Renal pelvis (tissue), 12 donors: ENCODE data around the gene GRAP. TPM values are rescaled to one million over a fixed set of nuclear protein-coding genes. Genes with fewer than 3 reads are reported as not detected.
"Not testable (repeated sequence)": the region's sequence is repeated elsewhere in the genome, so short reads cannot be mapped to it uniquely, and the experiment has no call there.

Experiments used
- DNase-seq: peaks from one replicate; pipeline ENCODE4 v3.0.0-alpha.2; 2013
- long read RNA-seq, 16 experiments: transcript quantifications; one replicate each; lab custom pipeline, GENCODE V29; 2026
- polyA plus RNA-seq, 3 donors: library from polyadenylated mRNA; unstranded; fragments of 120-200 nt; gene quantifications; one replicate each; pipeline ENCODE4 v1.2.1, GENCODE V29; 2013; ENCODE audit not compliant: insufficient read length in 3 of 3

Gene GRAP
- polyA plus RNA-seq = 1 to 10 TPM; 4.6 to 7.7 (median 6.5) TPM
- long read RNA-seq, donor 1, partial matches to known transcripts = 0 of 3 reads
- long read RNA-seq, donor 1, other reads (novel, unspliced or antisense) = 0 of 3 reads
- long read RNA-seq, donor 2, partial matches to known transcripts = 0 of 4 reads
- long read RNA-seq, donor 2, other reads (novel, unspliced or antisense) = 0 of 4 reads
- long read RNA-seq, donor 3, partial matches to known transcripts = 0 of 4 reads
- long read RNA-seq, donor 3, other reads (novel, unspliced or antisense) = 0 of 4 reads
- long read RNA-seq, donor 4, transcript GRAP-201 (5 exons, 2,651 nt) = major isoform, 6 of 6 reads
- long read RNA-seq, donor 4, partial matches to known transcripts = 0 of 6 reads
- long read RNA-seq, donor 4, other reads (novel, unspliced or antisense) = 0 of 6 reads
- long read RNA-seq, donor 5, partial matches to known transcripts = 0 of 4 reads
- long read RNA-seq, donor 5, other reads (novel, unspliced or antisense) = 0 of 4 reads
- long read RNA-seq, donor 6, partial matches to known transcripts = 0 of 4 reads
- long read RNA-seq, donor 6, other reads (novel, unspliced or antisense) = 0 of 4 reads
- long read RNA-seq, donor 7, partial matches to known transcripts = 0 of 1 reads
- long read RNA-seq, donor 7, other reads (novel, unspliced or antisense) = 0 of 1 reads
- long read RNA-seq, donor 8, partial matches to known transcripts = 0 of 3 reads
- long read RNA-seq, donor 8, other reads (novel, unspliced or antisense) = 0 of 3 reads
- long read RNA-seq, donor 9, transcript GRAP-201 (5 exons, 2,651 nt) = major isoform, 6 of 6 reads
- long read RNA-seq, donor 9, partial matches to known transcripts = 0 of 6 reads
- long read RNA-seq, donor 9, other reads (novel, unspliced or antisense) = 0 of 6 reads
- long read RNA-seq, donor 10, transcript GRAP-201 (5 exons, 2,651 nt) = major isoform, 5 of 6 reads
- long read RNA-seq, donor 10, partial matches to known transcripts = 0 of 6 reads
- long read RNA-seq, donor 10, other reads (novel, unspliced or antisense) = 0 of 6 reads
- long read RNA-seq, donor 11, partial matches to known transcripts = 0 of 2 reads
- long read RNA-seq, donor 11, other reads (novel, unspliced or antisense) = 0 of 2 reads
- long read RNA-seq, donor 12, transcript GRAP-201 (5 exons, 2,651 nt) = major isoform, 5 of 7 reads
- long read RNA-seq, donor 12, partial matches to known transcripts = 0 of 7 reads
- long read RNA-seq, donor 12, other reads (novel, unspliced or antisense) = 0 of 7 reads
- long read RNA-seq, donor 13, partial matches to known transcripts = 0 of 1 reads
- long read RNA-seq, donor 13, other reads (novel, unspliced or antisense) = 0 of 1 reads
- long read RNA-seq, donor 14 = 0 reads
- long read RNA-seq, donor 15 = 0 reads
- long read RNA-seq, donor 16, transcript GRAP-201 (5 exons, 2,651 nt) = major isoform, 6 of 6 reads
- long read RNA-seq, donor 16, partial matches to known transcripts = 0 of 6 reads
- long read RNA-seq, donor 16, other reads (novel, unspliced or antisense) = 0 of 6 reads

DNA sequence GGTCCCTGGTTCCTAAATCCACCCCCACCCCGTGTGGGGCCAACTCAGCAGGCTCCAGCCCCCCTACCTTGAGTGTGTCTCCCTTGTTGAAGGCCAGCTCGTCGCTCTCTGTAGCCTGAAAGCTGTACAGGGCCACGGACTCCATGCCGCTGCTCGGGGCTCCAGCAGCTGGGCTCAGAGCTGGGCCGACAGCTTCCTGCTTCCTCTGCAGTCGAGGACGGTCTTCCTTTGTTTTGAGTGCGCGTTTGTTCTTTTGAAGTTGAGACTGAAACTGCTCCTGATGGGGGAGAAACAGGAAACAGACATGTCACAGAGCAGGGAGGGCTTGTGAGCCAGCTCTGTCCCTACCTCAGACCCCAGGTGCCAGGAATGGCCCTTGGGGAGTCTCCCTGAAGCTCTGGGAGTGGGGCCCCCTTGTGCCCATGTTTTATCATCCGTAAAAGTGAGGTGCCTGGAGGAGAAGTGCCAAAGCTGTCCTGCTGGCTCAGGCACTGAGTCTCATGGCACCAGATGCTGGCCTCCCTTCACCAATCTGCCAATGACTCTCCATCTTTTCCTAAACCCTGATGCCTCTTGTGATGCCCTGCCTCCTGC is at the start of gene GRAP:
TSS of gene GRAP (minus strand) at position 176 of the 594 bp plus-strand sequence. CDS start at position 145, 31 bp downstream.
- not testable (repeated sequence) for DNase-seq

DNA sequence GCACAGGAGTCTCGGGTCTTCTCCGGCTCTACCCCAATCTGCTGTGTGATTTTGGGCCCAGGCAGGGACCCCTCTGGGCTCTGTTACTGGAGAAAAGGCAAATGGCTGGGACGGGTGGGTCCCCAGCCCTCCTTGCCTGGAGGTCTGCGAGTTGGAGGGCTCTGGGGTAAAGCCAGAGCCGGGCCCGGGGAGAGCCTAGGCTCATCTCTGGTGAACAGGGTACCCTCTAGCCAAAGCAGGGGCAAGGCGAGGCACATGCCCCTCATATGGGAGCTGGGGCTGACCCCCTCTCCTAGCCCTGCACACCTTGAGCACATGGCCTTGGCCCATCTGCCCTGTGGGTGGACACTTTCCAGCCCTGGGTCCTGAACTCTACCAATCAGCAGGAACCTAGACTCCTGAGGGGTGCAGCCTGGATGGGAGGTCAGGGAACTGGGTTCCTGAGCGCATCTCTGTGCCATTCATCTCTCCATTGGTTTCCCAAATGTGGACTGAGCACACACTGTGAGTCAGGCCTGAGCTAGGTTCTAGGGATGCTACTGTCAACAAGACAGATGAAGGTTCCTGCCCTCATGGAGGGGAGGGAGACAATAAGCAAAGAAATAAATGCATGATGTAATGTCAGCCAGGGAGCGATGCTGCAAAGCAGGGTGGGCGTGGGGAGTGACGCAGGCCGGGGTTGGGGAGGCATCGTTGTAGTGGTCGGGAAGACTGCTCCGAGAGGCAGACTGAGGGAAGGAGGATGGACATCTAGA is 47.1 kb upstream of the GRAP start:
- DNase-seq = not testable (repeated sequence)

DNA sequence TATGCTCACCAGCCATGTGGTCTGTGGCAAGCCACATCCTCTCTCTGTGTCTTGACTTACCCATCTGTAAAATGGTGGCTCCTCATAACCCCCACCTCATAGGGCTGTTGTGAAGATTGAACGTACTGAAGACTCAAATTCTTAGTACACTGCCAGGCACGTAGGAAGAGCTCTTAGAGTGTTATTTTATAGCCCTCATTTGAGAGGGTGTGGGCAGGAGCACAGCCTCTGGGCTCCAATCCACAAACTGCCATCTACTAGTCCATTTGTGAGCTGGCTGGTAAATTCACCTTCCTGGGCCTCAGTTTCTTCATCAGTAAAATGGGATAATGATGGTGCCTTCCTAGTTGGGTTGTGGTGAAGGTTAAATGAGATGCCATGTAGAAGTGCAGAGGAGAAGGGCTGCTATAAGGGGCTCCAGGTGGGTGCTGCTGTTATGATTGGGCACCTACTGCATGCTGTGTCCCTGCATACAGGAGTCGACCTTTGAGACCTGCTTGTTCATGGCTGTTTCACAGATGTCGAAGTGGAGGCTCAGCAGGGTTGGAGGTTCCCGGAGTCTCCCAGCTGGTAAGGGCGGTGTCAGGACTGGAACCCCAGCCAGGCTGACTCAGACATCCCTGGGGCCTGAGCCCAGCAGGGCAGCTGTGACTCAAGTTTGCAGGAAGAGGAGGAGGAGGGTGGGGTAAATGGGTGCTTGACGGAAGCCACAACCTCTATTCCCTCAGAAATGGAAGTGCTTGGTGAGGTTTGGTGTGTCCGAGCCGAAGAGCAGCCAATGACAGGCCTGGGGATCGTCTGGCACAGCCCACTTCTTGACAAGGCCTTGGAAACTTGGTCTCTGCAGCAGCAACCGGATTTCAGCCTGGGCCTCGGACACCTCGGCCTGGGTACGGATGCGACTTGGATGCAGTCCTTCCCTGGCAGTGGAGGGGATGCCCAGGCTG is 46.3 kb upstream of the GRAP start:
- not testable (repeated sequence) for DNase-seq

DNA sequence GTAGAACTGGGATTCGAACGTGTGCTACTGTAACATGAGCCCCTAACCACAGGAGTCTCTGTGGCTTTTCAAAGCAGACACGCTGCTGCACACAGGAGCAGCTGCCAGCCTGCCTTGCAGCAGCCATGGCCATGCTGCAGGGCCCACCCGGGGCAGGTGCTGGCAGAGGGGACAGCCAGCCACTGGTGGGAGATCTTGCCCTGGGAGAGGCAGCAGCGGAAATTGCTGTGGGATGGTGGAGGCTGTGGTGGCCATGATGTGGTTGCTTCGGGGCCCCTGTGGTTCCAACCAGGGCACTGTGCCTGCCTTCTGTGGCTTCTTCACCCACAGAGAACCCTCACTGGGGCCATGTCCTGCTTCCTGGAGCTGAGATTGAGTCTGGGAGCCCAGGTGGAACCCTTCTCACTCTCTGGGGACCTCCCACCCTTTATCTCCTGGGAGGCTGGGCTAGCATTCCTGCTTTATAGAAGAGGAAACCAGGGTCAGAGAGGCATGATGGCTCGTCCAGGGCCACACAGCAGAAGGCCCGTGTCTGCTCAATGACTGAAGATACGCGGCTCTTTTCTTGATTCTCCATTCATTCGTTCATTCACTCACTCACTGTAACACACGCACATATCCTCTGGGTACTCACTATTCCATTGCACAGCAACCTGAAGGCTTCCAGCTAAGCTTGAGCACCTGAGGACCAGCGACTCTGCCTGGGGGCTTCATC is 43.5 kb upstream of the GRAP start:
- not testable (repeated sequence) for DNase-seq

DNA sequence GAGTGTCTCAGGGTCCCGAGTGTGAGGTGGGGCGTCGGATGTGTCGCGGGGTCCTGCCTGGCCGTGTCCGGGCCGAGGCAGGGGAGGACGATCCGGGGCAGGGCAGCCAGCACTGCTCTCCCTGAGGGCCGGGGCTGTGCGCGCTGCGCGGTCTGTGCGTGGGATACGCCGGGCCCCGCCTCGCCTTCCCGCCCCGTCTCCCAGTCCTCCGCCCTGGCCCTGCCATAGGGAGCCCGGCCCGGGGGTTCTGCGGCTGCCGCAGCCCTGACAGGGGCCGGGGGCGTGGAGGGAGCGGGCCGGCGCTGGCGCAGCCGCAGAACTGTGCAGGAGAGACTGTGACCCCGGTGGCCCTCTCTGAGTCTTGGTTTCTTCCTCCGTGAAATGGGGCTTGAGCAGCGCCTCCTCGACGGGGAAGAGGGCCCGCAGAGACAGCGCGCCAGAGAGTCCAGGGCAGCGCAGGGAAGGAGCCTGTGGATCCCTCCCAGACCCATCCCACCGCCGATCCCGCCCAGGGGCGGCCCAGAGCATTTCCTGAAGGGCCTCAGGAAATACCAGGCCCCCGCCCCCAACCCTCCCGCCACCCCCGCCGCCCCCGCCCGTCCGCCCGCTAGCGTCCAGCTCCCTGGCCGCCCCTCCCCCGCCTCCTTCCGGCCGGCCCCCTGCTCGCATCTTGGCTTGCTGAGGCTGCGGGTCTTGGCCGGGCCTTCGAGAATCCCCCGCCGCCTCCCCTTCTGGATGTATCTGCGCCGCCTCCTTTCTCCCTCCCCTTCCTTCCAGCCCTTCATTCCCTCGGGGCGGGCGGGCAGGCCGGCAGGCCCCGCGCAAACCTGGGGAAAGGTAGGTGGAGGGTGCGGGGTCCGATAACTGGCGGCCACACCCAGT is 42.3 kb upstream of the GRAP start:
- DNase-seq = not testable (repeated sequence)

DNA sequence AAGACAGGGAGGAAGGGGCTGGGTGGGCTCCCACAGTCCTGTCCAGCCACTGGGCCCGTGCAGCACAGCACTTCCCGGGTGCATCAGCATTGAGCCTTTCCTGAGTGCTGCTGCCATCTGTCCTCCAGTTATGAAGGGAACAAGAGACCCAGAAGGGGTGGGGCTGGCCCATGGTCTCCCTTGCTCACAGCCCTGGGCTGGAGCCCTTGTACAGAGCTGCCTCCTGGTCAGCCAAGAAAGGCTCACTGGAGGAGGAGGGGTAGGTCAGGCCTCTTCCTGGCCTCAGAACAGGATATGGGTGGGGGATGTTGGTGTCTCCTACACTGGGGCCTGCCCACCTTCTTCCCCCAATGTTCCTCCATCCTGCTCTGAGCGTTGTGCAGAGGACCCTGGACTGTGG is 30.6 kb upstream of the GRAP start:
- DNase-seq = not testable (repeated sequence)

DNA sequence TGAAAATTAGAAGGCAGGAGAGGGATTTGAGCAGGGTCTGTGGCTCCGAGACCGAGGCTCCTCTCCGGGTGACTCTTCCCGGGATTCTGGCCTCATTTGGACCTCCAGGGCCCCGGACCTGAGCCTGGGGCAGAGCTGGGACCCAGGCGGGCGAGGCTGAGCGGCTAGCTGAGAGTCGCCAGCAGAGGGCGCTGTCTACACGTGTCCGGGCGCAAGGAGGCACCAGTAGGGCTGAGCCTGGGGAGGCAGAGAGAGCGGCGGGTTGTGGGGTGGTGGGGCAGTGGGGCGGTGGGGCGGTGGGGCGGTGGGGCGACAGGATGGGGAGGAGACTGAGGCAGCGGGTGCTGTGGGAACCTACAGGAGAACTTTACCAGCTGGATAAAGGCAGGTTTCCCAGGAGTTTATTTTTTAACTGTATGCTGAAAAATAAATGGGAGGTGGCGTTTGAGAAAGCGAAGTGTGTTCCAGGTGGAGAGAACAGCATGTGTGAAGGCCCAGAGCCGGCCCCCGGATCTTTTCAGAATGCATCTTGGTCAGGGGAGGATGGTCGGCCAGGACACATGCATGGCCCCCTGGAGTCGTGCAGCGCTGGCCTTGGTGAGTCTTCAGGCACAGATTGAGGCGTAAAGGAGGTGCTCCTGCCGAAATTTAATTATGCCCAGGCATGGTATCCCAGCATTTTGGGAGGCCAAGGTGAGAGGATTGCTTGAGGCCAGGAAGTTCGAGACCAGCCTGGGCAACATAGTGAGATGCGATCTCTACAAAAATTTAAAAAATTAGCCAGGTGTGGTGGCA is 29.8 kb upstream of the GRAP start:
- not testable (repeated sequence) for DNase-seq

DNA sequence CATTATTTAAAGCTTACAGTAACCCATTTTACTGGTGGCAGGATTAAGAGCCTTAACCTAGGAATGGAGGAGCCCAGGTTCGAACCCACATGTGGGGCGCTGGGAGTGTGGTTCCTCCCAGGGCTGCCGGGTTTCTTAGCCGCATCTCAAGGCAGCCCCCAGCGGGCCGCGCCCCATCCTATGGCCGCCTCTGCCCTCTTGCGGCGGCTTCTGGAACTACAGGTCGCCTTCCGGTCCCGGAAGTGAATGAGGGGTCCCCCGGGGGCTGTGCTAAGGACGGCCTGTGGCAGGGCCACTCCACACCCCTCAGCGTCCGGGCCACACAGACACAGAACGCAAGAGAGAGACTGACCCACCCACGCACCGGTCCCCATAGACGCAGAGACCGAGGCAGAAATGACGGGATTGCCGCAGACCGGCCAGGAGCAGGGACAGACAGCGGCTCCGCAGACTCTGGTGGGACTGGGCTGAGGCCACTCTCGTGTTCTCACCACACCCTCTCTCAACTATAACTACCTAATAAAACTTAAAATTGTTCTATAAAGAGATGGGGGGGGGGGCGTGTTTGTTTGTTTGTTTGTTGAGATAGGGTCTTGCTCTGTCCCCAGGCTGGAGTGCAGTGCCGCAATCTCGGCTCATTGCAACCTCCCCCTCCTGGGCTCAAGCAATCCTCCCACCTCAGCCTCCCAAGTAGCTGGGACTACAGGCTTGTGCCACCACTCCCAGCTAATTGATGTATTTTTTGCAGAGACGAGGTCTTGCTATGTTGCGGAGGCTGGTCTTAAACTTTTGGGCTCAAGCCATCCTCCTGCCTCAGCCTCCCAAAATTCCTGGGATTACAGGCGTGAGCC is 23.8 kb upstream of the GRAP start:
- DNase-seq = not testable (repeated sequence)

DNA sequence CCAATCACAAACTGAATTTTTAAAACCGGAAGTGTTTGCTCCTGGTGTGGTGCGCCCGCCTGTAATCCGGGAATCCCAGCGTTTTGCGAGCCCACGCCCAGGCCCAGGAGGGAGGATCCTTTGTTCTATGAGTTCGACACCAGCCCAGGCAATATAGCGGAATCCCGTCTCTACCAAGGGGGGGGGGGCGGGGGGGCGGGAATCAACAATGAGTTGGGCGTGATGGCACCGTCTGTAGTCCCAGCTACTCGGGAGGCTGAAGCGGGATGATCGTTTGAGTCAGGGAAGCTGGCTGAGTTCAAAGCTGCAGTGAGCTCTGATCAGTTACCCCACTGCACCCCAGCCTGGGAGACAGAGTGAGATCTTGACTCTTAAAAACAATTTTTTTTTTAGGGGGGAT is 17.6 kb upstream of the GRAP start:
- DNase-seq = peak; percentile 5

DNA sequence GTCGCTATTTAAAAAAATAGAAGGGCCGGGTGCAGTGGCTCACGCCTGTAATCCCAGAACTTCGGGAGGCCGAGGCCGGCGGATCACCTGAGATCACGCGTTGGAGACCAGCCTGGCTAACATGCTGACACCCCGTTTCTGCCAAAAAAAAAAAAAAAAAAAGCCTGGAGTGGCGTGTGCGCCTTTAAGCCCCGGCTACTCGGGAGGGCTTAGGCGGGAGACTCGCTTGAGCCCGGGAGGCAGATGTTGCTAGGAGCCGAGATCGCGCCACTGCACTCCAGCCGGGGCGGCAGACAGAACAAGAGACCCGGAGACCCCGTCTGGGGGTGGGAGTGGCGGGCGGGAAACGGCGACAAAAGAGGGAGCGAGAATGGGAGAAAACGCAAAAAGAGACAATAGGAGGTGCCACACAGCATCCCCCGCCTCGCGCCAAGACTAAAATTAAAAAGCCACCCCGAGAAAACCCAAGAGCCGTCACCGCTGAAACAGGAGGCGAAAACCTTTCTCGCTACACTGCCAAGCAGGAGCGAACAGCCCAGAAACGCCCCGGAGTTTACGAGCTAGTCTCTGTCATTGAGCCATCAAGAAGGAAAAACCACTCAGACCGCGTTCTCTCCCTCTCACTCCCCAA is 16.7 kb upstream of the GRAP start:
- DNase-seq = not testable (repeated sequence)

DNA sequence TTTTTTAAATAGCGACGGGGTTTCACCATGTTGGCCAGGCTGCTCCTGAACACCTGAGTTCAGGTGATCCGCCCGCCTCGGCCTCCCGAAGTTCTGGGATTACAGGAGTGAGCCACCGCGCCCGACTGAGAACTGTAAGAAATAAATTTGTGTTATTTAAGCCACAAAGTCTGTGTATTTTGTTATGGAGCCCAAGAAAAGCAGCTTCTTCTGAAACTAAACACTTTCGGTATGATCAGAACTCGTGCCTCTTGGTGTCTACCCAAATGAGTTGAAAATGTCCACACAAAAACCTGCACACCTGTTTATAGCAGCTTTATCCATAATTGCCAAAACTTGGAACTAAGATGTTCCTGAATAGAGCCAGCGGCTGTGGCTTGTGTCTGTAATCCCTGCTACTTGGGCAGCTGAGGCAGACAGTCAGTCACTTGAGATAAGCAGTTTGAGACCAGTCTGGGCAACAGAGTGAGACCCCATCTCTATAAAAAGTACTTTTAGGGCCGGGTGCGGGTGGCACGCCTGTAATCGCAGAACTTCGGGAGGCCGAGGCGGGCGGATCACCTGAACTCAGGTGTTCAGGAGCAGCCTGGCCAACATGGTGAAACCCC is 16.1 kb upstream of the GRAP start:
- DNase-seq = not testable (repeated sequence)

DNA sequence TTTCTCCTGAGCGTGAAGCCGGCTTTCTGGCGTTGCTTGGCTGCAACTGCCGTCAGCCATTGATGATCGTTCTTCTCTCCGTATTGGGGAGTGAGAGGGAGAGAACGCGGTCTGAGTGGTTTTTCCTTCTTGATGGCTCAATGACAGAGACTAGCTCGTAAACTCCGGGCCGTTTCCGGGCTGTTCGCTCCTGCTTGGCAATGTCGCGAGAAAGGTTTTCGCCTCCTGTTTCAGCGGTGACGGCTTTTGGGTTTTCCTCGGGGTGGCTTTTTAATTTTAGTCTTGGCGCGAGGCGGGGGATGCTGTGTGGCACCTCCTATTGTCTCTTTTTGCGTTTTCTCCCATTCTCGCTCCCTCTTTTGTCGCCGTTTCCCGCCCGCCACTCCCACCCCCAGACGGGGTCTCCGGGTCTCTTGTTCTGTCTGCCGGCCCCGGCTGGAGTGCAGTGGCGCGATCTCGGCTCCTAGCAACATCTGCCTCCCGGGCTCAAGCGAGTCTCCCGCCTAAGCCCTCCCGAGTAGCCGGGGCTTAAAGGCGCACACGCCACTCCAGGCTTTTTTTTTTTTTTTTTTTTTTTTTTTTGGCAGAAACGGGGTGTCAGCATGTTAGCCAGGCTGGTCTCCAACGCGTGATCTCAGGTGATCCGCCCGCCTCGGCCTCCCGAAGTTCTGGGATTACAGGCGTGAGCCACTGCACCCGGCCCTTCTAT is 15.4 kb upstream of the GRAP start:
- DNase-seq = not testable (repeated sequence)

DNA sequence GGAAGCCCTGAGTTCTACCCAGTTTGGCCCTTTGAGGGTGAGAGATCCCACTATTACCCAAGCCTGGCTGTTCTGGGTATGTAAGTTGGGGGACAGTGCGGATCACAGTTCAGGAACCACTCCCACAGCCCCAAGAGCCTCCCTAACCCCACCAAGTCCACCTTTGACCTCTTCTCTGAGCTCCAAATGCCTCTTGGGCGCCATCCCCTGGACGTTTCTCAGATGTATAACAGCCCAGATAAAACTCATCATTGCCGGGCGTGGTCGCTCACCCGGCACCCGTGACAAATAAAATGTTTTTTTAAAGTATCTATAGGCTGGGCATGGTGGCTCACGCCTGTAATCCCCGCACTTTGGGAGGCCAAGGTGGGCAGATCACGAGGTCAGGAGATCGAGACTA is 8.7 kb upstream of the GRAP start:
- not testable (repeated sequence) for DNase-seq

DNA sequence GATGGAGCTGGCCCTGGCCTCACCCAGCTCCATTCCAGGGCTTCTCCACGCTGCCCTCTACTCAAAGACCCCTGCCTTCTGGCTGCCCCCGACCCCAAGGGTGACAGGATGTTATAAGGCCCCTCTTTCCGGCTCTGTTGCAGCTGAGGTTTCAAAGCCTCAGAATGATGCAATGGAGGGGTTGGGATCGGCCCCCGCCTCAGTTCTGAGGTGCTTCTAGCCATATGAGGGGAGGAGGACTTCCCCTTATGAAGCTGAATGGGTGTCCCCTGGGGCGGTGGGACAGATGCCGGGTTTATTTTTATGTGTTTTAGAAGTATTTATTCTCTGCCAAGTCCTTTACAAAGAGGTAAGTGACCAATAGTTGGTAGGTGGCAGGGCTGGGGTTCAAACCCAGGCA is 2.1 kb upstream of the GRAP start:
- not testable (repeated sequence) for DNase-seq
